ENCODE data around the gene FAM200B. TPM values are rescaled to one million over a fixed set of nuclear protein-coding genes. Genes with fewer than 3 reads are reported as not detected.

FAM200B gene
- total and polyA plus RNA-seq, 2 of the 4 experiments (the other 2 are of a cell fraction) = 16.7 to 18.5 TPM

DNA sequence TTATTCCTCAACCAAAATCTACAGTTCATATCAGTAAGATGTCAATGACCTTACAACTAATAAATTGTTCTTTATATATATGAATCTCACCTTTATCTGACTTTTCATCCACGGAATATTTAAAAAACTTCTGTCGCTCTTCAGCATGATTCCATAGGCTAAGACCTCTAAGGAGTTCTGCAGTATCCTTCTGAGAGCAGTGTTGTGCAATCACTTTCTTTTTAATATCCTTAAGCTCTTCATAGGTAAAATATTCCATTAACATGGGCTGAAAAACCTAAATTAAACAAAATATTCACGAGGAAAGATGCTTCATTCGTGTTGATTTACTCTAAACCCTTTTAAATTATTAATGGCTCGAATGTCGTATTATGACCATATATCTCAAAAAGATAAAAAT lies 43.2 kb upstream of the FAM200B start:
- no peak overlapping the region for H2AK9ac ChIP-seq (replicated peaks; ENCODE audit: low read depth, low read length, poor library complexity)
- no peak overlapping the region for H3K18ac ChIP-seq (ENCODE audit: low read depth, low read length)
- intact Hi-C loops (cut with micrococcal nuclease) = no loop called here
- no peak overlapping the region for H2BK120ac ChIP-seq (ENCODE audit: low read depth, low read length)
- no peak overlapping the region for H3K23ac ChIP-seq (ENCODE audit: low read depth, low read length)
- no peaks in the 10 kb centered on the region; the same call in 1 of the 2 replicates for H3K9me1 ChIP-seq (ENCODE audit: insufficient read depth, low read length)
- no peak overlapping the region for H3K14ac ChIP-seq (replicated peaks; ENCODE audit: low read depth, low read length)
- H3K36me3 ChIP-seq (ENCODE audit: control insufficient read depth, insufficient read depth, low read length) = peaks cover 32% of the 10 kb centered on the region
- no TSS peak for BruUV-seq (replicated peaks)
- H3K4ac ChIP-seq (ENCODE audit: low read depth, low read length) = no peak overlapping the region
- no peak overlapping the region for H2BK20ac ChIP-seq (ENCODE audit: low read depth, low read length)
- ChIA-PET POLR2A (ENCODE audit: unreplicated experiment) (no interaction called here), CTCF (interaction anchor here (0.7 kb wide), 1 partner anchor 10 kb away, joined by 3 read pairs; no protein-coding TSS in a partner anchor)
- no peak overlapping the region for H3K9ac ChIP-seq (ENCODE audit: low read depth, low read length)
- in situ Hi-C loops (cut with MboI; ENCODE audit: low sequenced_read_pairs) = no loop called here
- no peak overlapping the region for H2BK5ac ChIP-seq (ENCODE audit: low read depth, low read length, poor library complexity, severe bottlenecking)
- TF ChIP-seq RAD21 (IDR thresholded peaks at IDR 0.05; ENCODE audit: low read length) (no peak), CEBPB (IDR thresholded peaks at IDR 0.05; ENCODE audit: low read depth, low read length) (peak; percentile 75), MAZ (IDR thresholded peaks at IDR 0.05; ENCODE audit: borderline replicate concordance, low read depth, low read length) (no peak), RCOR1 (IDR thresholded peaks at IDR 0.05; ENCODE audit: insufficient replicate concordance, low read length) (no peak)
- no peak overlapping the region for H4K91ac ChIP-seq (ENCODE audit: insufficient read depth, low read depth, low read length)
- peaks cover 3% of the 10 kb centered on the region; the same call in 1 of the 2 replicates for H4K20me1 ChIP-seq (ENCODE audit: insufficient read depth, low read length)
- no peak overlapping the region for H3K4me2 ChIP-seq (ENCODE audit: low read depth, low read length)
- WGBS, 2 experiments (ENCODE audit: extremely low coverage in 2 of 2, insufficient read length in 1 of 2) = no CpG with 5 or more reads among the region's 6 CpGs
- H2BK15ac ChIP-seq (ENCODE audit: low read depth, low read length) = no peak overlapping the region
- no peaks in the 10 kb centered on the region for H3K9me3 ChIP-seq (ENCODE audit: control insufficient read depth, insufficient read depth, low read length)
- H2AFZ ChIP-seq (replicated peaks; ENCODE audit: low read length, poor library complexity) = no peak overlapping the region
- peaks cover 18 to 31% of the 10 kb centered on the region in 2 experiments for H3K79me1 ChIP-seq (ENCODE audit: low read depth in 1 of 2, low read length in 2 of 2)
- H2AK5ac ChIP-seq (ENCODE audit: low read depth, low read length) = no peak overlapping the region
- no peak overlapping the region for H4K5ac ChIP-seq (ENCODE audit: low read depth, low read length)
- ATAC-seq (ENCODE audit: low read depth) = no peak
- no peak for DNase-seq
- H4K8ac ChIP-seq (ENCODE audit: low read depth in 2 of 2, low read length in 2 of 2) = no peak overlapping the region
- dilution Hi-C loops (cut with HindIII; ENCODE audit: low sequenced_read_pairs, unreplicated experiment) = no loop called here
- no peaks in the 10 kb centered on the region for H3K27me3 ChIP-seq (ENCODE audit: control insufficient read depth, insufficient read depth, low read length)
- H3K56ac ChIP-seq (ENCODE audit: extremely low read depth, insufficient read depth, low read length) = no peak overlapping the region
- no peak overlapping the region for H3K27ac ChIP-seq (ENCODE audit: insufficient read depth, low read length)
- H3K4me3 ChIP-seq (ENCODE audit: insufficient read depth, low read depth, low read length) = no peak overlapping the region
- H3K4me1 ChIP-seq (ENCODE audit: control insufficient read depth, insufficient read depth, low read length) = no peaks in the 10 kb centered on the region

Data from IMR-90 (cell line).